Smooth muscle cell (in vitro differentiated cells): Measurements from ENCODE around the gene SLC39A10. TPM values are rescaled to one million over a fixed set of nuclear protein-coding genes. Genes with fewer than 3 reads are reported as not detected.

ENCODE experiments used
- DNase-seq: peaks from one replicate; lab custom pipeline; 2025; ENCODE audit not compliant: unreplicated experiment; lab: John Stamatoyannopoulos, UW
- H2AFZ ChIP-seq: fragments of 200-600 bp; sonication (generic); 2 replicates; pipeline ENCODE4 v1.6.0; 2016; ENCODE audit warnings: antibody characterized with exemption, low read depth, mild to moderate bottlenecking
- H3F3A ChIP-seq: fragments of 200-600 bp; sonication (generic); 2 replicates; pipeline ENCODE4 v1.6.0; 2017; ENCODE audit warnings: antibody characterized with exemption, low read depth
- H3K27ac ChIP-seq: fragments of 200-600 bp; sonication (generic); 2 replicates; pipeline ENCODE4 v1.5.1; 2016; ENCODE audit warnings: low read depth, mild to moderate bottlenecking
- H3K27me3 ChIP-seq: fragments of 200-600 bp; sonication (generic); 2 replicates; pipeline ENCODE4 v1.6.1; 2016; ENCODE audit warnings: low read depth, mild to moderate bottlenecking
- H3K36me3 ChIP-seq: fragments of 200-600 bp; sonication (generic); 2 replicates; pipeline ENCODE4 v1.5.1; 2016; ENCODE audit warnings: low read depth
- H3K4me1 ChIP-seq: fragments of 200-600 bp; sonication (generic); 2 replicates; pipeline ENCODE4 v1.5.1; 2016; ENCODE audit warnings: low read depth
- H3K4me2 ChIP-seq: fragments of 200-600 bp; sonication (generic); 2 replicates; pipeline ENCODE4 v1.6.0; 2016; ENCODE audit warnings: mild to moderate bottlenecking
- H3K4me3 ChIP-seq: fragments of 200-600 bp; sonication (generic); 2 replicates; pipeline ENCODE4 v1.5.1; 2016; ENCODE audit warnings: mild to moderate bottlenecking
- H3K79me2 ChIP-seq: fragments of 200-600 bp; sonication (generic); 2 replicates; pipeline ENCODE4 v1.6.0; 2016; ENCODE audit warnings: low read depth, mild to moderate bottlenecking
- H3K9ac ChIP-seq: fragments of 200-600 bp; sonication (generic); 2 replicates; pipeline ENCODE4 v1.6.0; 2016; ENCODE audit warnings: low read depth
- H3K9me3 ChIP-seq: fragments of 200-600 bp; sonication (generic); replicated peaks from 2 replicates; pipeline ENCODE4 v1.5.1; 2016; ENCODE audit warnings: low read depth
- H4K20me1 ChIP-seq: fragments of 200-600 bp; sonication (generic); 2 replicates; pipeline ENCODE4 v1.6.0; 2016; ENCODE audit warnings: low read depth
- WGBS: methylation state at CpG from one replicate; pipeline ENCODE4 v1.1.7; 2016; ENCODE audit warnings: low lambda C conversion rate; 5-methylcytosine and 5-hydroxymethylcytosine counted together
- polyA plus RNA-seq: library from polyadenylated mRNA; unstranded; fragments of >200 nt; fragmentation: Nextera tagmentation; extraction: Ambion mirVana; gene quantifications from 2 replicates; pipeline ENCODE4 v1.2.1, GENCODE V29; 2016
- small RNA-seq: library from RNA; depleted of rRNA; stranded (forward); fragments of <200 nt; gene quantifications from one replicate; pipeline ENCODE3, GENCODE V24; 2014
- total RNA-seq: library from RNA; depleted of rRNA; stranded (reverse); fragments of >200 nt; gene quantifications from 2 replicates; pipeline ENCODE4 v1.2.3, GENCODE V29; 2014
- TF ChIP-seq, protein P1 (sequence below): fragments of 200-600 bp; sonication (generic); IDR thresholded peaks from 2 replicates; pipeline ENCODE4 v1.5.1; 2017; ENCODE audit warnings: borderline replicate concordance, mild to moderate bottlenecking, antibody characterized with exemption; ENCODE audit not compliant: insufficient read depth, poor library complexity, severe bottlenecking

The SLC39A10 gene
- total and polyA plus RNA-seq, 2 experiments from 2014 or later: 15.6 to 81.2 TPM

DNA sequence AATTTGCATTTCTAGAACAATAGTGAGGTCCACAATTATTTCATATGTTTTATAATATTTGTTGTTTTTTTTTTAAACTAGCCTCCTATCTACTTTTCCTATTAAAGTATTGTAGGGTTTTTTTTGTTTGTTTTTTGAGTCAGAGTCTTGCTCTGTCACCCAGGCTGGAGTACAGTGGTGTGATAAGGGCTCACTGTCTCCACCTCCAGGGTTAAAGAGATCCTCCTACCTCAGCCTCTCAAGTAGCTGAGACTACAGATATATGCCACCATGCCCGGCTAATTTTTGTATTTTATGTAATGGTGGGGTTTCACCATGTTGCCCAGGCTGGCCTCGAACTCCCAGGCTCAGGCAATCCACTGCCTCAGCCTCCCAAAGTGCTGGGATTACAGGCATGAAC, 122.5 kb downstream of the SLC39A10 start:
- Histone ChIP-seq H4K20me1 (no peaks in the 10 kb centered on the region), H3K4me1 (no peaks in the 10 kb centered on the region), H3K27ac (no peak overlapping the region), H3K9ac (no peak overlapping the region), H3K9me3 (no peaks in the 10 kb centered on the region), H3K79me2 (no peaks in the 10 kb centered on the region), H3K4me2 (no peak overlapping the region), H3F3A (no peaks in the 10 kb centered on the region), H3K36me3 (no peaks in the 10 kb centered on the region), H2AFZ (no peak overlapping the region), H3K4me3 (no peak overlapping the region), H3K27me3 (no peaks in the 10 kb centered on the region)
- TF ChIP-seq, protein P1, sequence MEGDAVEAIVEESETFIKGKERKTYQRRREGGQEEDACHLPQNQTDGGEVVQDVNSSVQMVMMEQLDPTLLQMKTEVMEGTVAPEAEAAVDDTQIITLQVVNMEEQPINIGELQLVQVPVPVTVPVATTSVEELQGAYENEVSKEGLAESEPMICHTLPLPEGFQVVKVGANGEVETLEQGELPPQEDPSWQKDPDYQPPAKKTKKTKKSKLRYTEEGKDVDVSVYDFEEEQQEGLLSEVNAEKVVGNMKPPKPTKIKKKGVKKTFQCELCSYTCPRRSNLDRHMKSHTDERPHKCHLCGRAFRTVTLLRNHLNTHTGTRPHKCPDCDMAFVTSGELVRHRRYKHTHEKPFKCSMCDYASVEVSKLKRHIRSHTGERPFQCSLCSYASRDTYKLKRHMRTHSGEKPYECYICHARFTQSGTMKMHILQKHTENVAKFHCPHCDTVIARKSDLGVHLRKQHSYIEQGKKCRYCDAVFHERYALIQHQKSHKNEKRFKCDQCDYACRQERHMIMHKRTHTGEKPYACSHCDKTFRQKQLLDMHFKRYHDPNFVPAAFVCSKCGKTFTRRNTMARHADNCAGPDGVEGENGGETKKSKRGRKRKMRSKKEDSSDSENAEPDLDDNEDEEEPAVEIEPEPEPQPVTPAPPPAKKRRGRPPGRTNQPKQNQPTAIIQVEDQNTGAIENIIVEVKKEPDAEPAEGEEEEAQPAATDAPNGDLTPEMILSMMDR: no peak
- WGBS: 91% methylated on average over 2 of the region's 2 CpGs
- DNase-seq: no peak

DNA sequence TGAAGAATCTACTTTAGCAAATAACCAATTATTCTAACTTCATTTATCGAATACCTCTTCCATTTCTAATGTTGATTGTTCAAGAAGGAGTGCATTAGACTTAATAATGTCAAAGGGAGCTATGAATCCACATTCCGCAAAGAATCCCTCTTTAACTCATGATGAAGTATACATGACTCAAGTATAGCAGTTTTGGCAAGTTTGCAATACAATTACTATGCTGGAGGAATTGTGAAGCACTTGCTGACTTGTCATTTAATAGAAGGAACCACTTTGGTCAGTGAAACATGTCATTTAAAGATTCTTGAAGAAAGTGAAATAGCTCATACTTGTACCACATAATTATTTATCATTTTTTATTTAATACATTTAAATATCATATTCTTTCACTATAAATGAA, 125.1 kb downstream of the SLC39A10 start:
- Histone ChIP-seq H3K27me3 (no peaks in the 10 kb centered on the region), H4K20me1 (no peaks in the 10 kb centered on the region), H3K4me3 (no peak overlapping the region), H3F3A (no peaks in the 10 kb centered on the region), H3K36me3 (no peaks in the 10 kb centered on the region), H2AFZ (no peak overlapping the region), H3K27ac (no peak overlapping the region), H3K4me2 (no peak overlapping the region), H3K4me1 (no peaks in the 10 kb centered on the region), H3K79me2 (no peaks in the 10 kb centered on the region), H3K9ac (no peak overlapping the region), H3K9me3 (no peaks in the 10 kb centered on the region)
- TF ChIP-seq, protein P1: no peak
- WGBS: 90% methylated on average over 2 of the region's 2 CpGs
- no peak for DNase-seq

Small RNA genes lying within 50 kb of the gene (small RNA-seq; reads per million reads assigned to genes)
- gene RNU6-915P: not detected
